ENCODE data around the gene FOXS1.

The FOXS1 gene

GRCh38 chr20:31845300-31845863, at the start of gene FOXS1:
Gene FOXS1, minus strand, starts transcription at chr20:31845604. Its CDS starts 62 bp downstream, at chr20:31845542.
- H3K4me1 Mint-ChIP-seq = peaks cover 31% of the 10 kb centered on the region
- no peak for TF ChIP-seq CTCF (IDR thresholded peaks at IDR 0.05; ENCODE audit: unreplicated experiment in 3 of 3)
- peak within 1 kb of the TSS; percentile 97 to 99 (median 97) for H3K27ac Mint-ChIP-seq
- no peaks in the 10 kb centered on the region for H3K9me3 Mint-ChIP-seq
- no peaks in the 10 kb centered on the region for H3K36me3 Mint-ChIP-seq (ENCODE audit: low read depth)
- H3K4me3 Mint-ChIP-seq = peak within 1 kb of the TSS; percentile 77 to 82 (median 81)
- H3K27me3 Mint-ChIP-seq (ENCODE audit: low read depth) = peaks cover 17% of the 10 kb centered on the region

- no peak for TF ChIP-seq CTCF (IDR thresholded peaks at IDR 0.05; ENCODE audit: unreplicated experiment in 3 of 3)
- Mint-ChIP-seq H3K9me3 (peaks cover 5% of the 10 kb centered on the region), H3K36me3 (ENCODE audit: low read depth) (no peaks in the 10 kb centered on the region), H3K27me3 (ENCODE audit: low read depth) (peaks cover 4% of the 10 kb centered on the region), H3K4me1 (no peaks in the 10 kb centered on the region), H3K4me3 (no peak overlapping the region), H3K27ac (no peak overlapping the region)
Observed at GRCh38 chr20:31890646-31891045, 45.2 kb upstream of the FOXS1 start.

GRCh38 chr20:31883829-31884228, 38.4 kb upstream of the FOXS1 start:
- H3K27me3 Mint-ChIP-seq (ENCODE audit: low read depth) = peaks cover 4% of the 10 kb centered on the region
- TF ChIP-seq CTCF (IDR thresholded peaks at IDR 0.05; ENCODE audit: unreplicated experiment in 3 of 3) = no peak
- no peaks in the 10 kb centered on the region for H3K36me3 Mint-ChIP-seq (ENCODE audit: low read depth)
- no peak overlapping the region for H3K27ac Mint-ChIP-seq
- H3K4me3 Mint-ChIP-seq = no peak overlapping the region
- peaks cover 6% of the 10 kb centered on the region for H3K4me1 Mint-ChIP-seq
- no peaks in the 10 kb centered on the region for H3K9me3 Mint-ChIP-seq

- Mint-ChIP-seq H3K36me3 (ENCODE audit: low read depth) (no peaks in the 10 kb centered on the region), H3K9me3 (peaks cover 2% of the 10 kb centered on the region), H3K4me1 (peaks cover 6% of the 10 kb centered on the region), H3K4me3 (peak overlapping the region in 2 of 3 experiments; percentile 2 to 97), H3K27ac (no peak overlapping the region), H3K27me3 (ENCODE audit: low read depth) (no peaks in the 10 kb centered on the region)
- no peak for TF ChIP-seq CTCF (IDR thresholded peaks at IDR 0.05; ENCODE audit: unreplicated experiment in 3 of 3)
Observed at GRCh38 chr20:31881945-31882344, 36.5 kb upstream of the FOXS1 start.

- Mint-ChIP-seq H3K27ac (peak overlapping the region; percentile 48 to 90 (median 80)), H3K4me3 (peak overlapping the region; percentile 90 to 97 (median 91)), H3K27me3 (ENCODE audit: low read depth) (no peaks in the 10 kb centered on the region), H3K36me3 (ENCODE audit: low read depth) (peaks cover 4% of the 10 kb centered on the region), H3K4me1 (peaks cover 6% of the 10 kb centered on the region), H3K9me3 (peaks cover 2% of the 10 kb centered on the region)
- no peak for TF ChIP-seq CTCF (IDR thresholded peaks at IDR 0.05; ENCODE audit: unreplicated experiment in 3 of 3)
Observed at GRCh38 chr20:31879143-31879987, 34.0 kb upstream of the FOXS1 start.
